Esophagus muscularis mucosa (tissue), 4 donors: ENCODE results near the gene SIGLEC14. TPM values are rescaled to one million over a fixed set of nuclear protein-coding genes. Genes with fewer than 3 reads are reported as not detected.

Experiments
- DNase-seq: peaks from one replicate; pipeline ENCODE4 v3.0.0-alpha.2; 2017; ENCODE audit errors: extremely low spot score
- H3K27ac ChIP-seq, 4 donors: fragments of 200-600 bp; sonication (generic); replicated peaks in 1 of 4; 1 replicate in 3 of 4; 2 replicates in 1 of 4; pipeline ENCODE4 v1.5.1; 2016 to 2019; ENCODE audit warnings: mild to moderate bottlenecking in 1 of 4
- H3K27me3 ChIP-seq, 4 donors: fragments of 200-600 bp; sonication (generic); one replicate each; pipeline versions ENCODE4 v1.5.1 to v1.6.0; 2016 to 2019
- H3K36me3 ChIP-seq, 4 donors: fragments of 200-600 bp; sonication (generic); one replicate each; pipeline ENCODE4 v1.5.1; 2016 to 2019
- H3K4me1 ChIP-seq, 4 donors: fragments of 200-600 bp; sonication (generic); one replicate each; pipeline ENCODE4 v1.5.1; 2016 to 2019
- H3K4me3 ChIP-seq, 4 donors: fragments of 200-600 bp; sonication (generic); 1 replicate in 2 of 4; 2 replicates in 2 of 4; pipeline ENCODE4 v1.5.1; 2016 to 2019; ENCODE audit warnings: mild to moderate bottlenecking in 4 of 4, moderate library complexity in 1 of 4
- H3K9me3 ChIP-seq, 4 donors: fragments of 200-600 bp; sonication (generic); 1 replicate in 3 of 4; 2 replicates in 1 of 4; pipeline ENCODE4 v1.5.1; 2016 to 2019
- CTCF ChIP-seq, 3 experiments: fragments of 200-600 bp in 2 of 3; fragments of 450-650 bp in 1 of 3; sonication (generic) in 2 of 3; IDR thresholded peaks; one replicate each; pipeline ENCODE4 v1.5.1; 2017 to 2019; ENCODE audit warnings: antibody characterized with exemption in 3 of 3, mild to moderate bottlenecking in 2 of 3, moderate library complexity in 1 of 3
- EP300 ChIP-seq: sonication (generic); formaldehyde crosslinking; IDR thresholded peaks from one replicate; pipeline ENCODE4 v1.6.1; 2017; ENCODE audit warnings: antibody characterized with exemption
- POLR2A ChIP-seq: fragments of 450-650 bp; IDR thresholded peaks from one replicate; pipeline ENCODE4 v1.6.1; 2017; ENCODE audit warnings: antibody characterized with exemption, moderate library complexity, mild to moderate bottlenecking, low read depth
- POLR2AphosphoS5 ChIP-seq, 2 donors: sonication (generic); formaldehyde crosslinking; IDR thresholded peaks; one replicate each; pipeline ENCODE4 v1.6.1; 2017; ENCODE audit warnings: antibody characterized with exemption in 2 of 2
- WGBS: methylation state at CpG from one replicate; pipeline ENCODE4 v1.1.5; 2018; 5-methylcytosine and 5-hydroxymethylcytosine counted together
- intact Hi-C: fragments of 100-400 bp; cut with DNase I; formaldehyde crosslinking; loops from one replicate; pipeline ENCODE4 v1.15.1; 2023
- total RNA-seq, 4 donors: library from RNA; depleted of rRNA; stranded (reverse); fragments of >200 nt; gene quantifications; one replicate each; pipeline versions ENCODE4 v1.1.0 to v1.2.1, GENCODE V29; 2016

Gene SIGLEC14
- total RNA-seq, 4 donors from 2014 or later: 2.5 to 9.9 (median 5.0) TPM; not detected in 1

GRCh38 chr19:51660975-51661600 lies 14.5 kb upstream of the SIGLEC14 start:
- 12% methylated on average over 8 of the region's 10 CpGs for WGBS
- Histone ChIP-seq H3K27ac (no peak overlapping the region), H3K4me1 (peaks cover 0 to 9% (median 6%) of the 10 kb centered on the region in 4 donors), H3K27me3 (peaks cover 0 to 31% (median 0%) of the 10 kb centered on the region in 4 donors), H3K36me3 (no peaks in the 10 kb centered on the region), H3K4me3 (no peak overlapping the region), H3K9me3 (no peaks in the 10 kb centered on the region)
- no peak for DNase-seq
- TF ChIP-seq CTCF (IDR thresholded peaks at IDR 0.05) (peak; percentile 50 to 57 (median 57)), EP300 (no peak), POLR2AphosphoS5 (IDR thresholded peaks at IDR 0.05) (no peak), POLR2A (no peak)
- intact Hi-C loops: no loop called here

GRCh38 chr19:51654783-51655182 lies 8.2 kb upstream of the SIGLEC14 start:
- peaks cover 0 to 9% (median 6%) of the 10 kb centered on the region in 4 donors for H3K4me1 ChIP-seq
- TF ChIP-seq EP300 (no peak), CTCF (IDR thresholded peaks at IDR 0.05) (no peak), POLR2A (no peak)
- WGBS: 51% methylated on average over 4 of the region's 4 CpGs
- no peak overlapping the region for H3K27ac ChIP-seq
- intact Hi-C loops: loop anchor here (10.0 kb wide), 4 partner anchors 50 to 320 kb away; partner anchors contain the start of gene CEACAM18
- H3K36me3 ChIP-seq: no peaks in the 10 kb centered on the region
- peaks cover 0 to 18% (median 0%) of the 10 kb centered on the region in 4 donors for H3K27me3 ChIP-seq
- no peak overlapping the region for H3K4me3 ChIP-seq
- no peak for DNase-seq
- H3K9me3 ChIP-seq: no peaks in the 10 kb centered on the region

GRCh38 chr19:51653162-51653561 lies 6.5 kb upstream of the SIGLEC14 start:
- Histone ChIP-seq H3K36me3 (no peaks in the 10 kb centered on the region), H3K4me3 (no peak overlapping the region), H3K27me3 (peaks cover 0 to 19% (median 0%) of the 10 kb centered on the region in 4 donors), H3K9me3 (no peaks in the 10 kb centered on the region), H3K27ac (no peak overlapping the region), H3K4me1 (peaks cover 0 to 9% (median 6%) of the 10 kb centered on the region in 4 donors)
- intact Hi-C loops: loop anchor here (10.0 kb wide), 4 partner anchors 48 to 318 kb away; partner anchors contain the start of gene CEACAM18
- TF ChIP-seq EP300 (no peak), POLR2A (no peak), CTCF (IDR thresholded peaks at IDR 0.05) (no peak), POLR2AphosphoS5 (IDR thresholded peaks at IDR 0.05) (no peak)
- DNase-seq: no peak
- 30% methylated on average over 2 of the region's 2 CpGs for WGBS

GRCh38 chr19:51652266-51652665 lies 5.6 kb upstream of the SIGLEC14 start:
- TF ChIP-seq POLR2AphosphoS5 (IDR thresholded peaks at IDR 0.05): no peak
- no peak for TF ChIP-seq CTCF (IDR thresholded peaks at IDR 0.05)
- peaks cover 0 to 7% (median 6%) of the 10 kb centered on the region in 4 donors for H3K4me1 ChIP-seq
- no peaks in the 10 kb centered on the region for H3K36me3 ChIP-seq
- WGBS: 58% methylated on average over 4 of the region's 4 CpGs
- no peaks in the 10 kb centered on the region for H3K9me3 ChIP-seq
- peaks cover 0 to 24% (median 0%) of the 10 kb centered on the region in 4 donors for H3K27me3 ChIP-seq
- intact Hi-C loops: loop anchor here (10.0 kb wide), 4 partner anchors 47 to 317 kb away; partner anchors contain the start of gene CEACAM18
- H3K27ac ChIP-seq: no peak overlapping the region
- no peak overlapping the region for H3K4me3 ChIP-seq
- no peak for DNase-seq
